Endometrial microvascular endothelial cells (primary cell): ENCODE results near the gene OSBPL10. TPM values are rescaled to one million over a fixed set of nuclear protein-coding genes. Genes with fewer than 3 reads are reported as not detected.
"Not testable (repeated sequence)": the region's sequence is repeated elsewhere in the genome, so short reads cannot be mapped to it uniquely, and the experiment has no call there.

Experiments
- in situ Hi-C: cut with HindIII; loops from 2 replicates; pipeline ENCODE4 v1.10.0; 2017; ENCODE audit warnings: low sequenced_read_pairs, low pct_unique_long_range_greater_than_20kb; ENCODE audit errors: inconsistent ontology term
- total RNA-seq: library from RNA; depleted of rRNA; stranded (reverse); fragments of >200 nt; gene quantifications from one replicate; pipeline ENCODE4 v1.2.3, GENCODE V29; 2015; ENCODE audit errors: inconsistent ontology term

The OSBPL10 gene
- total RNA-seq, 1 donor from 2014 or later, result 23.3 TPM

DNA sequence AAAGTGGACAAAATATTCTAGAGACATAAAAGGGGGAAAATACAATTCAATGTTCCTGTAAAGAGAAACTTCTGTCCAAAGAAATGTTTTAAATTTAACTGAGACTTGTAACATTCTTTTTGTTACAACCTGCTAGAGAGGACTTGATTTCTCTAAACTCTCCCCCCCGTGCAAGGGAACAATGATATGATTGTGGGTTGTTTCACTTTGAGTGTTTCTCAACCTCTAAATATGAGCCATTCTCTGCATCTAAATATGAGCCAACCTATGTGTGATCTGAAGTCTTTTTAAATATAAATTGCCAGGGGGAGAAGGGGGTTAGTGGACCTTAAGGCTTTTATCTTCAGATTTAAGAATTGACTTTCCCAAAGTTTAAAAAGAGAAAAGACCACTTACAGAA lies 15.1 kb upstream of the OSBPL10 start:
- in situ Hi-C loops, result no loop called here

- in situ Hi-C loops, result not testable (repeated sequence)
Observed at GRCh38 chr3:31995026-31995425, 14.0 kb upstream of the OSBPL10 start.

DNA sequence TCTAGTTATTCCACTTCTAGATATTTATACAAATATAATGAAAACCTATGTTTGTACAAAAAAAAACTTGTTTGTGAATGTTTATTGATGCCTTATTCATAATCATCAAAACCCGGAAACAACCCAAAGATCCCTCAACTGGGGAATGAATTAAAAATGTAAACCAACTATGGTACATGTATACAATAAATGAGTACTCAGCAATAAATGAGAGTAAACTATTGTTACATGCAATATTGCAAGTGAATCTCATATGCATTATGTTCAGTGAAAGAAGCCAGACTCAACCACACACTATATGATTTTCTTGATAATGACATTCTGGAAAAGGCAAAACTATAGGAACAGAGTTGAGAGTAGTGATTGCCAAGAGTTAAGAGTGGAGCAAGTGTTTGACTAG lies 12.8 kb upstream of the OSBPL10 start:
- in situ Hi-C loops, result no loop called here

DNA sequence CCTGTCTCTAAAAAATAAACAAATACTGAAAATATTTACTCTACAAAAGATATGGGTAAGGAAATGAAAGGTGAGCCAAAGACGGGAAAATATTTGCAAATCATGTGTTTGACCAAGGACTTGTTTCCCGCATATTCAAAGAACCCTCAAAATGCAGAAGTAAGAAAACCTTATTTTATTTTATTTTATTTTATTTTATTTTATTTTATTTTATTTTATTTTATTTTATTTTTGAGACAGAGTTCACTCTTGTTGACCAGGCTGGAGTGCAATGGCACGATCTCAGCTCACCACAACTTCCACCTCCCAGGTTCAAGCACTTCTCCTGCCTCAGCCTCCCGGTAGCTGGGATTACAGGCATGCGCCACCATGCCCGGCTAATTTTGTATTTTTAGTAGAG lies 11.9 kb upstream of the OSBPL10 start:
- in situ Hi-C loops, result not testable (repeated sequence)

DNA sequence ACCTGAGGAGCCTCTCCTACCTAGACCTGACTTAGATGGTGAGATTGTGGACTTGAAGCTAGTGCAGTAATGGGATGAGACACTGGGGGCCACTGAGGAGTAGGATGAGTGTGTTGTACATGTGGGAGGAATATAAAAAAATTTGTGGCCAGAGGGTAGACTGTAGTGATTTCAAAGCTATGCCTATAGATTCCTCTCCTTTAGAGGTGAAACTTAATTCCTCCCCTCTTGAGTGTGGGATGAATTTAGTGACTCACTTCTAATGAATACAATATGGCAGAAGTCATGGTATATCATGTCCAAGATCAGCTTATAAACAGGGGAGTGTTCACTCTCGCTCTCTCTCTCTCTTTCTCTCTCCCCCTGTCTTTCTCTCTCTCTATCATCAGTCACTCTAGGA lies 7.2 kb upstream of the OSBPL10 start:
- in situ Hi-C loops, result no loop called here

DNA sequence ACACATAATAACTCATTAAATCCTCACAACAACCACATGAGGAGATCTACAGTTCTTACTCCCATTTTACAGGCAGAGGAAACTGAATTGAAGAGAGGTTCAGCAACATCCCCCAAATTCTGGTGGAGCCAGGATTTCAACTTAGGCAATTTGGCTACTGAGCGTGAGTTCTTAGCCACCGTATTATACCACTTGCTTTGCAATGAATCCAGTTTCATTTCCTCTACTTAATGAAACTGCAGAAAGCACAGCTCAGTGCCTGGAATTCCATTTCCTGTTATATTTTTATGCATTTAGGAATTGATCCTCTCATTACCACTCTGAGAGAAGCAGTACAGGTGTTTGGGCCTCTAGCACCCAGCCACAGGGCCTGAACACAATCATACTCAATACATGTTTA lies 4.8 kb upstream of the OSBPL10 start:
- in situ Hi-C loops, result no loop called here

GRCh38 chr3:31984321-31984720 lies 3.3 kb upstream of the OSBPL10 start:
- in situ Hi-C loops, result no loop called here

- in situ Hi-C loops, result no loop called here
Observed at GRCh38 chr3:31980530-31981205, 394 bp downstream of the OSBPL10 start.

DNA sequence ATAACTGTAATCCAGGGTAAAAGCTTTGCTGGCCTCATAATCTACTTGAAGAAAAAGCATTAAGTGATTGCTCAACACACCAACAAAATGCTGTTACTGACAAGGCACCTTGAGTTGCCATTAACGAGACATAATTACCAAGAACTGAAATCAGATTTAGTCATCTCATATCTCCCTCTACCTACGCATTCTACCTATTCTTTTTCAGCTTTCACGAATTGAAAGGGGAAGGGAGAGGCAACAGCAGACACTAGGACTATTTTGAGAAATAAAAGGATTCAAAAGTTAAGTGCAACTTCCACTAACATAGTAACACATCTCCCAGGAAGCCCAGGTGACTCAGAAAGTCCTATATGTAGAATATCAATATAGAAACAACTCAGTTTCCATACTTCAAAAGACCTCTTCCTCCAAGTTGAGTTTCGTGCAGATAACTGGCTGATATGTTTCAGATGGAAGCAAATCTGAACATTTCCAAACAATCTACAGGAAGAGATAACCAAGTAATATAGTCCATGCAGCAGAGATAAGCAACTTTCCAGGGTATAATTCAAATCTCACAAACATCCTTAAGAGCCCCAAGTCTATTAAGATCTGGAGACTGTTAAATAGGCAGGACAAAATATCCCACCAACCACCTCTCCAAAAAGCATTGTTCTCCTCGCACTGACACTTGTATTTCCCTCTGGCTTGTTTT lies 1.9 kb downstream of the OSBPL10 start:
- in situ Hi-C loops, result no loop called here

DNA sequence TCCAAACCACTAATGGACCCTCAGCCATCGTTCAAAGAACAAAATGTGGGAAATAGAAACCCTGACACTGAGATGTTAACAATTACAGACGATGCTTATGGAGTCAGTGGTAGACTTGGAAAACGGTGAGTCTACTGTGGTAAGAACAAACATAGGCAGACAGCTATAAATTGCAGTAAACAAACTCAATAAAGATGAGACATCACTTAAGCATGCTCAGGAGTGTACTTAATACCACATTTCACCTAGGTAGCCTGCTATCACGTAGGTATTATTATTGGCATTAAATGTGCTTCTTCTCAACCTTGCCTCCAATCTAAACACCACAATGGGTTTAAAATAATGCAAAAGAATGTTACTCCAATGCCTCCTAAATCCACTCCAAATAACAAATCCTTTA lies 2.5 kb downstream of the OSBPL10 start:
- in situ Hi-C loops, result no loop called here

- in situ Hi-C loops, result no loop called here
Observed at GRCh38 chr3:31977736-31978135, 3.3 kb downstream of the OSBPL10 start.

DNA sequence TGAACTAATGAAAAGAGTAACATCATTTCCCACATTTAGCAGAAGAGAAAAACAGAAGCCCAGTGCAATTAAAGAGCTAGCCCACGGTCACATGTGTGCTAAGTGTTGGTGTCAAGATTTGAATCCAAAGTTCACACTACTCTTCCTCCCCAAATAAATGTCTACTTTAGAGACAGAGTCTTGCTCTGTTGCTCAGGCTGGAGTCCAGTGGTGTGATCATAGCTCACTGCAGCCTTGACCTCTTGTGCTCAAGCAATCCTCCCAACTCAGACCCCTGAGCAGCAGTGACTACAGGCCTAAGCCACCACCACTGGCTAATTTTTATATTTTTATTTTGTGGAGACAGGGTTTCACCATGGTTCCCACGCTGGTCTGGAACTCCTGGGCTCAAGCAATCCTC lies 4.8 kb downstream of the OSBPL10 start:
- in situ Hi-C loops, result no loop called here

DNA sequence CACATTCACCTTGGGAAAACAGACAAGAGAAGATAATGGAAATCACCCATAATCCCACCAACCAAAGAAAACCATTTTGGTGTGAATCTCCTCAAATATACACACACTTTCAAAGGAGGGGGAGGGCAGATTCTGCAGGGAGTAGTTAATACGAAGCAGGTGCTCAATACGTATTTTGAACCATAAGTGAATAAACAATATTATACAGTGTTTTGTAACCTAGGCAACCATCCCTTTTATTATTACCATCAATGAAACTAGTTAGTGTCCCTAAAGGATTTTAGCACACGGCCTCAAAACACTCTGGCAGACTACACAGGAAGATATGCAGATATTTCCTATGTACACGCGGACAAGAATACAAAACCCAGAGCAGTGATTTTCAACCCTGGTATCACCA lies 6.1 kb downstream of the OSBPL10 start:
- in situ Hi-C loops, result no loop called here

DNA sequence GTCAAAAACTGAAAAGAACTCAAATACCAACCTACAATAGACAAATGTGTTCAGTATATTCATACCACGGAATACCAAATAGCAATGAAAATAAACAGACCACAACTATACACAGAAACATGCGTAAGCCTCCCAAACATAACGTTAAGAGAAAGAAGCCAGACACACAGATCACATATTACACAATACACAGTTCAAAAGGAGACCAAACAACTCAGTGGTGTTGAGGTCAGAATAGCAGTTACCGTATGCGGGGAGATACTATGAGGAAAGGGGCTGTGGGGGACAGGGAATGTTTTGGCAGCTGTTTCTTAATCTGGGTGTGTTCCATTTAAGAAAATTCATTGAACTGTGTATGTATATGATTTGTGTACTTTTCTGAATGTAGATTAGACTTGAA lies 6.6 kb downstream of the OSBPL10 start:
- in situ Hi-C loops, result no loop called here

GRCh38 chr3:31973837-31974236 lies 7.2 kb downstream of the OSBPL10 start:
- in situ Hi-C loops, result no loop called here

DNA sequence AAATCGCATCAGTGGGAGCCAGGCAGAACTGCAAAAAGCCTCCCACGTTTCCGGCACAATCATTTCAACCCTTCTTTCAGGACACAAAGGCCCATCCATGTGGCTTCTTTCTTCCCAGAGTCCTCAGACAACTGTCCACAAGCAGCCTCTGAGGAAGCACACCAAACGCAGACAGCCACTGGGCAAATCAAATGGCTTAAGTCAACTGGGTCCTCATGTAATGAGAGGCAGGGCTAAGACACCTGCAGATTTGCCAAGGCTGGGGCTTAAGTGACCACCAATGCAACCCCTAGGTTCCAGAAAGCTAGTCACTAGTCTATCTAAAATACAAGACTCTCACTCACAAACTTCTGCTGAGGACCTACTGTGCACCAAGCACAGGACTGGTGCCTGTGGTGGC lies 8.0 kb downstream of the OSBPL10 start:
- in situ Hi-C loops, result no loop called here

- in situ Hi-C loops, result no loop called here
Observed at GRCh38 chr3:31971607-31972006, 9.5 kb downstream of the OSBPL10 start.

DNA sequence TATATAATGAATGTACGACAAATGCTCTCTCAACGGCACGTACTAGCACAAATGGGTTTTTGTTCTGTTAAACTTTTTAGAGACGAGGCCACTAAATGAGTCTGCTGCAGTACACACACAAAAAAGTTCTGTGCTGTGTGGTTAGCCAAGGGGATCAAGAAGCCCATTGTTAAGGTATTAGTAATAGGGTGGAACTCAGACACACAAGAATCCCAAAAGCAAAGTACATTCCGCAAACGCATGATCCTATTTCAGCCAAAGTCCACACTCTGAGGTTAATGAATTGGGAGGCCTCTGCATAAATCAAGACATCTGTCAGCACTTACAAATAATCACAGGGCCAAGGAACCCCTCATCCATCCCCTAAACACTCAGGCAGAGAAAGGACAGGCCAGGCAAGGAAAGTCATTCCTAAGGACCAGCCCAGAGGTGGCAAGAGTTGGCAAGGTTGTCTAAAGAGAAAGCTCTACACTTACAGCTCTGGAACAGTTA lies 12.1 kb downstream of the OSBPL10 start:
- in situ Hi-C loops, result no loop called here

DNA sequence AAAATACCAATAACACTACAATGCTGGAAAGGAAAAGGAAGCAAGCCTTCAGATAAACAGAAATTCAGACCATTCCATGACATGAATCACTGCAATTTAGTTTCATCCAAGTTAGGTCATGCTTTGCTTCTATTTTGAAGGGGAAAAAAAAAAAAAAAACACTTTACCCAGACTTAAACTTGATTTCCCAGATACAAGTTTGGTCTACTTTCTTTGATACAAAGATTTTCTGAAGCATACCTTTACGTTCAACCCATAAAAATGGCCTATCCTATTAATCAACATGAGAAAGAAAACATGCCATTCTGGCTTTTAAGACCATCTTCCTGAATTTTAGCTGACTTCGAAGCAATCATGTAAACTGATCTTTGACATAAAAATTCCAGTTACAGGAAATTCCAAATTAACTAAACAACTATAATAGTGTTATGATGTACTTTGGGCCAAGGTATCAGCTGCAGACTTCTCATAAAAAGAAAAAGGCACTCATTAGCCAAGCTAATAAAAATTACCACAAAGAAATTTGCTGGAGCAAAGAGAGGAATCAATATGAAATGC lies 12.6 kb downstream of the OSBPL10 start:
- in situ Hi-C loops, result no loop called here

DNA sequence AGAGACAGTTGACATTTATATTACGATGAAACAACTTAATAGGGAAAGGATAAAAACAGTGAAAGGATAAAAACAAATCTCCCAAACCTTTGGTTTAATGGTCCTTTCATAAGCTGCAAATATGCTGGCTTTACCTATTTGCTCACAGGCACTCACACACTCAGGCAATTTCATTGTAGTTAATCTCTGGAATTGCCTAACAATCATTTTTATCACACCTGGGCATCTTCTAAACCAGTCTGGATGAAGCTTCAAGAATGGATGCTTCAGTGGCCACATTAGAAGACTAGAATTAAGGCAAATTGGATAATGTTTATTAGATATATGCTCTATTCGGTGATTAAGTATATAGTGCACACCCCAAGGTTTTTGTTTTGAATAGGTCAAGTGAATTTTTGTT lies 13.5 kb downstream of the OSBPL10 start:
- in situ Hi-C loops, result no loop called here
